NCI-H2107 treated with DMSO at 0.1 percent for 48 hours (cell line): ENCODE results near the gene CRY1.
"Not testable (repeated sequence)": the region's sequence is repeated elsewhere in the genome, so short reads cannot be mapped to it uniquely, and the experiment has no call there.

ENCODE experiments used
- DNase-seq: peaks from one replicate; lab custom pipeline; 2025; ENCODE audit not compliant: unreplicated experiment; lab: John Stamatoyannopoulos, UW

The CRY1 gene

DNA sequence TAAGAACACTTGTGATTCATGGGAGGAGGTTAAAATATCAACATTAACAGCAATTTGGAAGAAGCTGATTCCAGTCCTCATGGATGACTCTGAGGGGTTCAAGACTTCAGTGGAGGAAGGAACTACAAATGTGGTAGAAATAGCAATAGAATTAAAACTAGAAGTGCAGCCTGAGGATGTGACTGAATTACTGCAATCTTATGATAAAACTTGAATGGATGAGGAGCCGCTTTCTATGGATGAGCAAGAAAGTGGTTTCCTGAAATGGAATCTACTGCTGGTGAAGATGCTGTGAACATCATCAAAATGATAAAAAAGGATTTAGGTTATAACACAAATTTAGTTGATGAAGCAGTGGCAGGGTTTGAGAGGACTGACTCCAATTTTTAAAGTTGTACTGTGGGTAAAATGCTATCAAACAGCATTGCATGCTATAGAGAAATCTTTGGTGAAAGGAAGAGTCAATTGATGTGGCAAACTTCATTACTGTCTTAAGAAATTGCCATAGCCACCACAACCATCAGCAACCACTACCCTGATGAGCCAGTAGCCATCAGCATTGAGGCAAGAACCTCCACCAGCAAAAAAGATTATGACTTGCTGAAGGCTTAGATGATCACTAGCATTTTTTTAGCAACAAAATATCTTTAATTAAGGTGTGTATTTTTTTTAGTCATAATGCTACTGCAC, 80.5 kb downstream of the CRY1 start:
- DNase-seq = no peak

- no peak for DNase-seq
Measured at GRCh38 chr12:107011519-107011918, 81.8 kb downstream of the CRY1 start.

DNA sequence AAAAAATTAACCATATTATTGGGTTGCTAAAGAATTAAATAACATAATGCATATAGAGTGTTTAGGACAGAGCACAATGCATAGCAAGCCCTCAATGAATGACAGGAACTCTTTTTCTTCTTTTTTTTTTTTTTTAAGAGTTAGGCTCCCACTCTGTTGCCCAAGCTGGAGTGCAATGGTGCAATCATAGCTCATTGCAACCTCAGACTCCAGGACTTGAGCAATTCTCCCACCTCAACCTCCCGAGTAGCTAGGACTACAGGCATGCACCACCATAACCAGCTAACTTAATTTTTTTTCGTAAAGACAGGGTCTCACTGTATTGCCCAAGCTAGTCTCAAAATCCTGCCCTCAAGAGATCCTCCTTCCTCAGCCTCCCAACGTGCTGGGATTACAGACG, 85.9 kb downstream of the CRY1 start:
- no peak for DNase-seq

DNA sequence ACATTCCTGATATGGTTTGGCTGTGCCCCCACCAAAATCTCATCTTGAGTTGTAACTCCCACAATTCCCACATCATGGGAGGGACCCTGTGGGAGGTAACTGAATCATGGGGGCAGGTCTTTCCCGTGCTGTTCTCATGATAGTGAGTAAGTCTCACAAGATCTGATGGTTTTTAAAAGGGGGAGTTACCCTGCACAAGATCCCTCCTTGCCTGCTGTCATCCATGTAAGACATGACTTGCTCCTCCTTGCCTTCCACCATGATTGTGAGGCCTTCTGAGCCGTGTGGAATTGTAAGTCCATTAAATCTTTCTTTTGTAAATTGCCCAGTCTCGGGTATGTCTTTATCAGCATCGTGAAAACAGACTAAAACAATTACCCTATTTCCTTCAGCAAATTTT, 90.7 kb downstream of the CRY1 start:
- not testable (repeated sequence) for DNase-seq

DNA sequence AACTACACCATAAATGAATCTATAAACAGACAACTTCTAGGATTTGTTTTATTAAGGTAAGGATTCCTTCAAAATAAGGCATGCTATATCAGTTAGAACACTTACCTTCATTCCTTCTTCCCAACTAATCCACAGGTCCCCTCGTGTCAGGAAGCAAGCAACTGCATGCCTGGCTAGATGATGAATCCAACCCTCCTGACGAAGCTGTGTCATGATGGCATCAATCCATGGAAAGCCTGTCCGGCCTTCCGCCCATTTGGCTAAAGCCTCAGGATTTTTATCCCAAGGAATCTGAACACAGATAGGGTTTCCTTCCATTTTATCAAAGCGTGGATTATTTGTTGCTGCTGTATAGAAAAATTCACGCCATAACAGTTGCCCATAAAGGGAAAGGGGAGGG, 93.9 kb downstream of the CRY1 start:
- DNase-seq = no peak

DNA sequence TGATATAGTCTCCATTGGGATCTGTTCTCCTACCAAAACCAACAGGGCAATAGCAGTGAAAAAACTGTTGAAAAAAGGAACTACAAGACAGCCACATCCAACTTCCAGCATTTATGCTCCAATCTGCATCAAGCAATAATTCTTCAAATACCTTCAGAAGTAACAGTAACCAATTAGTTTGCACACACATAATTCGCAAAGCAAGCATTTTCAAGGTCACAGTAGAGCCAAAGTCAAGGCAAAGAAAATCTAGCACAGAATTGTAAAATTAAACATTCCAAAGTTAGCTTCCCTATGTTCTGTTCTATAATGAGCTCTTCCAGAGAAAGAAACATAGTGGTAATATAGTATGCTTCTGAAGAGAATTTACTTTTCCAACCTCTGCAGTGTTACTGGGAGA, 95.4 kb downstream of the CRY1 start:
- no peak for DNase-seq

DNA sequence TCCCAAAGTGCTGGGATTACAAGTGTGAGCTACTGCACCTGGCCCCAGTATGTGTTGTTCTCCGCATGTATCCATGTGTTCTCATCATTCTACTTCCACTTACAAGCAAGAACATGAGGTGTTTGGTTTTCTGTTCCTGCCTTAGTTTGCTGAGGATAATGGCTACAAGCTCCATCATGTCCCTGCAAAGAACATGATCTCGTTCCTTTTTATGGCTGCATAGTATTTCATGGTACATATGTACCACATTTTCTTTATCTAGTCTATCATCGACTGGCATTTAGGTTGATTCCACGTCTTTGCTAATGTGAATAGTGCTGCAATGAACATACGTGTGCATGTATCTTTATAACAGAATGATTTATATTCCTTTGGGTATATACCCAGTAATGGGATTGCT, 97.2 kb downstream of the CRY1 start:
- DNase-seq = not testable (repeated sequence)

GRCh38 chr12:106994579-106995220, 98.6 kb downstream of the CRY1 start:
- DNase-seq = no peak

GRCh38 chr12:106987846-106988245, 105.5 kb downstream of the CRY1 start:
- no peak for DNase-seq

- peak; percentile 91 for DNase-seq
Measured at GRCh38 chr12:106986625-106987389, 106.5 kb downstream of the CRY1 start, which contains the start of gene MTERF2. MTERF2 (minus strand) TSS chr12:106987146; CDS start chr12:106978714, 8,432 bp downstream.

DNA sequence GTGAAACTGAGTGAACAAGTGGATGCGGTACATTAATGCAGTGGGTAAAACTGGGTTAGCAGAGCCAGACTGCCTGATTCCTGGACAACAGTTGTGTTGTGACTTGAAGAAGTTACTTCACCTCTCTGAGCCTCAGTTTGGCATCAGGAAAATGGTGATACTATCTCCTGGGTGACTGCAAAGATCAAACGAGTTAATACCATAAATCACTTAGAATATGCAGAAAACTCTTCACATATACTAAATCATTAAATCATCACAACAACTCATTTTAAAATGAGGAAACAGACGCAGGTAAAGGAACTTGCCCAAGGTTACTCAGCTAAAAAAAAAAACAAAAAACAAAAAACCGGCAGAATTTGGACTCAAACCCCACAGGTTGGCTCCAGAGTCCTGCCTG, 107.2 kb downstream of the CRY1 start:
- no peak for DNase-seq

GRCh38 chr12:106985479-106985878, 107.9 kb downstream of the CRY1 start:
- no peak for DNase-seq

DNA sequence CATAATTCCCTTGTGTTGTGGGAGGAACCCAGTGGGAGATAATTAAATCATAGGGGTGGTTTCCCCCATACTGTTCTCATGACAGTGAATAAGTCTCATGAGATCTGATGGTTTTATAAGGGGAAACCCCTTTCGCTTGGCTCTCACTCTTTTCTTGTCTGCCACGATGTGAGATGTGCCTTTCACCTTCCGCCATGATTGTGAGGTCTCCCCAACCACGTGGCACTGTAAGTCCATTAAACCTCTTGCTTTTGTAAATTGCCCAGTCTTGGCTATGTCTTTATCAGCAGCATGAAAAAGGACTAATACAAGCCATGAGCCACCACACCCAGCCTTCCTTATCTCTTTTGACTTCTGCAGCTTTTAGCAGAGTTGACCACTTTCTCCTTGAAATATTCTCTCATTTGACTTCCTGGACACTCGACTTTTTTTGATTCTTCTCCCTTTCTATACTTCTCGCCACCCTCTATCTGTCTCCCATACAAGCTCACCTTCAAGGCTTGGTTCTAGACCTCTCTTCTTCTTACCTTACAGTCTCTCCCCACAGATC, 108.7 kb downstream of the CRY1 start:
- DNase-seq = no peak

DNA sequence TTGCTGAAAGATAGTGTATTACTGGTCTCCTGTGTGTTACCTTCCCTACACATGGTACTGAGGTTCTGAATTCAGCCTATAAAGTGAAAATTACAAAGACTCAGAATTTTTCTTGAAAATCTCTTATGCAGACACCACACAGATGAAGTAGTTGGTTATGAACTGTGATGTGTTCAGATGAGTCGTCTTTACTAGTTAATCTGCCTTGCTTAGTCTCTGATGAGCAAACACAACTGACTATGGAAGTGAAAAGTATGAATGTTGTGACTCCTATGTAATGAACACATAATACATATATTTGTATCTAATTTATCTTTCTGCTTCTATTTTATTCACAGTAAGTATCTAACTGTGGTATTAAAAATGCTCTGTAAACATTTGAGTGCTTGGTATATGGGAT, 111.1 kb downstream of the CRY1 start:
- no peak for DNase-seq

DNA sequence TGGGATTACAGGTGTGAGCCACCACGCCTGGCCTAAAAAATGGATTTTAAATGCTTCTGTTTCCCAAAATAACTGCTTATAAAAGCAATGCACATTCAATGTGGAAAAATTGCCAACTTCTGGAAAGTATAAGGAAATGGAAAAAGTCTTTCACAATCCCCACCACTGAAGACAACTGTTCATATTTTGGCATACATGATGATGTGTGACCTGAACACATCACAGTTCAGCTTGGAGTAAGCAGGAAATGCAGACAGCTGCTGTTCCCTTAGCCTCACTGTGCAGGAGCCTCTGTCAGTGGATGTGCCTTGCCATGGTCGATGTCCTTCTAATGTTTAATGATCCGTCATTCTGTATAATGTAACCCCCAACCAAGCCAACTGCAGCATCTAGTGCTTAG, 111.6 kb downstream of the CRY1 start:
- no peak for DNase-seq

DNA sequence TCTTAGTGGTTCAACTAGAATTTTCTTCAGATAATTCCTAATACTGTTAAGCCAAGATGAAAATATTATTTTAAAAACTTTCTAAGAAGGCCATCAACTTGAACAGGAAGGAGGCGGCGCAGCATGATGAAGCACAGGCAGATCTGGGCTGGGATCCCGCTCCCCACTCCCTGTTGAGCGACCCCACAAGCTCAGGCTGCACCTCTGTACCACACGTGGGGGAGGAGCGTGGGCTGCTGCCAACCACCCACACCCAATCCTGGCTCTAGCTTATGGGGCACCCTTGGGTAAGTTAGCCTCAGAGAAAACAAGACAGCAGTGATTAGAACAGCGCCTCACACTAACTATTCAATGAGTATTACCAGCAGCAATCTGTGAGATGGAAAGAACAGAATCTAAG, 112.4 kb downstream of the CRY1 start:
- DNase-seq = no peak

- DNase-seq = peak; percentile 49
Measured at GRCh38 chr12:106978035-106978800, 115.1 kb downstream of the CRY1 start.

GRCh38 chr12:106976668-106977067, 116.7 kb downstream of the CRY1 start:
- DNase-seq = no peak

GRCh38 chr12:106975993-106976658, 117.2 kb downstream of the CRY1 start:
- no peak for DNase-seq

GRCh38 chr12:106975098-106975497, 118.3 kb downstream of the CRY1 start:
- DNase-seq = no peak
